VCaP (cell line): Measurements from ENCODE around the gene MIOX.
"Not testable (repeated sequence)": the region's sequence is repeated elsewhere in the genome, so short reads cannot be mapped to it uniquely, and the experiment has no call there.

Experiments used
- H3K27ac ChIP-seq: fragments of 450-650 bp; 2 replicates; pipeline ENCODE4 v1.5.1; 2017
- CTCF ChIP-seq: fragments of 450-650 bp; conservative IDR thresholded peaks from 2 replicates; pipeline ENCODE4 v1.5.1; 2017; ENCODE audit warnings: mild to moderate bottlenecking, moderate library complexity

Gene MIOX

GRCh38 chr22:50519151-50519550 is 32.5 kb downstream of the MIOX start:
- H3K27ac ChIP-seq = no peak overlapping the region
- TF ChIP-seq CTCF = no peak

- not testable (repeated sequence) for H3K27ac ChIP-seq
Measured at GRCh38 chr22:50520184-50520583, 33.5 kb downstream of the MIOX start.

- TF ChIP-seq CTCF = no peak
Measured at GRCh38 chr22:50520826-50521453, 34.3 kb downstream of the MIOX start.

GRCh38 chr22:50521710-50522109 is 35.1 kb downstream of the MIOX start:
- TF ChIP-seq CTCF = no peak
- H3K27ac ChIP-seq = no peak overlapping the region

More at GRCh38 chr22:50520826-50521453, 34.3 kb downstream of the MIOX start:
- no peak overlapping the region for H3K27ac ChIP-seq

- no peak overlapping the region for H3K27ac ChIP-seq
- no peak for TF ChIP-seq CTCF
Measured at GRCh38 chr22:50522208-50522805, 35.6 kb downstream of the MIOX start.

GRCh38 chr22:50522806-50523438 is 36.3 kb downstream of the MIOX start:
- no peak overlapping the region for H3K27ac ChIP-seq
- TF ChIP-seq CTCF = no peak

GRCh38 chr22:50523458-50523805 is 36.8 kb downstream of the MIOX start:
- no peak overlapping the region for H3K27ac ChIP-seq
- TF ChIP-seq CTCF = no peak
